Common myeloid progenitor, CD34-positive (primary cell): Measurements from ENCODE around the gene TMEM242.
"Not testable (repeated sequence)": the region's sequence is repeated elsewhere in the genome, so short reads cannot be mapped to it uniquely, and the experiment has no call there.

Experiments used
- CTCF ChIA-PET: fragments of 350-600 bp; sonication (Branson Sonifier 250); formaldehyde crosslinking; loops from one replicate; lab custom pipeline; 2021; ENCODE audit warnings: antibody characterized with exemption; lab: Charles Lee
- POLR2A ChIA-PET: fragments of 350-600 bp; sonication (Branson Sonifier 250); formaldehyde crosslinking; loops from one replicate; lab custom pipeline; 2021; ENCODE audit warnings: antibody characterized with exemption; lab: Charles Lee
- DNase-seq, 3 donors: peaks; one replicate each; pipeline versions ENCODE4 v3.0.0 to v3.0.0-alpha.2; 2013
- H3K27ac ChIP-seq, 2 experiments: 1 replicate in 1 of 2; 2 replicates in 1 of 2; pipeline ENCODE4 v1.7.0; 2013; ENCODE audit warnings: inconsistent platforms in 2 of 2, low read length in 2 of 2, mild to moderate bottlenecking in 2 of 2, low read depth in 1 of 2, moderate library complexity in 1 of 2; ENCODE audit not compliant: severe bottlenecking in 2 of 2, insufficient read depth in 1 of 2, poor library complexity in 1 of 2
- H3K27me3 ChIP-seq, 5 experiments: replicated peaks in 2 of 5; 1 replicate in 3 of 5; 2 replicates in 2 of 5; pipeline versions ENCODE4 v1.6.1 to v1.7.0; 2013; ENCODE audit warnings: low read length in 4 of 5, mild to moderate bottlenecking in 2 of 5, moderate library complexity in 2 of 5, inconsistent platforms in 1 of 5; ENCODE audit not compliant: insufficient read depth in 5 of 5, control insufficient read depth in 4 of 5
- H3K36me3 ChIP-seq, 4 experiments: 1 replicate in 2 of 4; 2 replicates in 2 of 4; pipeline versions ENCODE4 v1.6.1 to v1.7.0; 2013; ENCODE audit warnings: low read length in 3 of 4, control low read depth in 1 of 4, mild to moderate bottlenecking in 1 of 4; ENCODE audit not compliant: control insufficient read depth in 4 of 4, insufficient read depth in 4 of 4
- H3K4me1 ChIP-seq, 4 experiments: 1 replicate in 3 of 4; 2 replicates in 1 of 4; pipeline versions ENCODE4 v1.6.1 to v1.7.1; 2013; ENCODE audit warnings: low read length in 3 of 4, mild to moderate bottlenecking in 3 of 4, control low read depth in 1 of 4, inconsistent platforms in 1 of 4, moderate library complexity in 1 of 4; ENCODE audit not compliant: control insufficient read depth in 4 of 4, insufficient read depth in 4 of 4; ENCODE audit errors: control extremely low read depth in 1 of 4
- H3K4me3 ChIP-seq, 7 experiments: 1 replicate in 4 of 7; 2 replicates in 3 of 7; pipeline versions ENCODE4 v1.5.1 to v1.7.0; 2013; ENCODE audit warnings: mild to moderate bottlenecking in 7 of 7, low read length in 6 of 7, moderate library complexity in 6 of 7, inconsistent platforms in 2 of 7, low read depth in 2 of 7, control low read depth in 1 of 7; ENCODE audit not compliant: insufficient read depth in 4 of 7, control insufficient read depth in 1 of 7; ENCODE audit errors: extremely low read depth in 1 of 7
- H3K9me3 ChIP-seq, 5 experiments: 1 replicate in 4 of 5; 2 replicates in 1 of 5; pipeline versions ENCODE4 v1.6.1 to v1.7.1; 2013; ENCODE audit warnings: low read length in 4 of 5, mild to moderate bottlenecking in 2 of 5, inconsistent platforms in 1 of 5, low read depth in 1 of 5, moderate library complexity in 1 of 5; ENCODE audit not compliant: control insufficient read depth in 4 of 5, insufficient read depth in 2 of 5; ENCODE audit errors: control extremely low read depth in 1 of 5
- WGBS: methylation state at CpG from one replicate; pipeline ENCODE4 v1.1.5; 2013; ENCODE audit not compliant: insufficient coverage; 5-methylcytosine and 5-hydroxymethylcytosine counted together

Gene TMEM242

DNA sequence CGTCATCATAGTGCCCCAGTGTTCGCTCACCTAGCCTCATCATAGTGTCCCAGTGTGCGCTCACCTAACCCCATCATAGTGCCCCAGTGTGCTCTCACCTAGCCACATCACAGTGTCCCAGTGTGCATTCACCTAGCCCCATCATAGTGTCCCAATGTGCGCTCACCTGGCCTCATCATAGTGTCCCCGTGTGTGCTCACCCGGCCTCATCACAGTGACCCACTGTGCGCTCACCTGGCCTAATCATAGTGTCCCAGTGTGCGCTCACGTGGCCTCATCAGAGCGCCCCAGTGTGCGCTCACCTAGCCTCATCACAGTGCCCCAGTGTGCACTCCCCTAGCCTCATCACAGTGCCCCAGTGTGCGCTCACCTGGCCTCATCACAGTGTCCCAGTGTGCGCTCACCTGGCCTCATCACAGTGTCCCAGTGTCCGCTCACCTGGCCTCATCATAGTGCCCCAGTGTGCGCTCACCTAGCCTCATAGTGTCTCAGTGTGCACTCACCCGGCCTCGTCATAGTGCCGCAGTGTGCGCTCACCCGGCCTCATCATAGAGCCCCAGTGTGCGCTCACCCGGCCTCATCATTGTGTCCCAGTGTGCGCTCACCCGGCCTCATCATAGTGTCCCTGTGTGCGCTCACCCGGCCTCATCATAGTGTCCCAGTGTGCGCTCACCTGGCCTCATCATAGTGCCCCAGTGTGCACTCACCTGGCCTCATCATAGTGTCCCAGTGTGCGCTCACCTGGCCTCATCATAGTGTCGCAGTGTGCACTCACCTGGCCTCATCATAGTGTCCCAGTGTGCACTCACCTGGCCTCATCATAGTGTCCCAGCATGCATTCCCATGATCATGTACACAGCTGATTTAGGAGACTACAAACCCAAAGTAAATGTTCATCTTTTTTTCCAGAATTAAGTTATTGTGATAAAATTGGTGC lies 9.5 kb downstream of the TMEM242 start:
- ChIA-PET CTCF (interaction anchor here (1.0 to 3.1 kb wide), 13 partner anchors 11 to 357 kb away, joined by 3 to 21 read pairs (median 5); partner anchors contain the start of gene TMEM242), POLR2A (interaction anchor here (1.0 kb wide), 1 partner anchor 300 kb away, joined by 3 read pairs; no protein-coding TSS in a partner anchor)
- 93% methylated on average over 29 of the region's 29 CpGs for WGBS
- no peak overlapping the region for H3K27ac ChIP-seq
- H3K36me3 ChIP-seq: peaks cover 9 to 33% (median 31%) of the 10 kb centered on the region in 4 experiments
- no peak for DNase-seq
- H3K9me3 ChIP-seq: no peaks in the 10 kb centered on the region
- peaks cover 0 to 20% (median 8%) of the 10 kb centered on the region in 4 experiments for H3K4me1 ChIP-seq
- no peak overlapping the region for H3K4me3 ChIP-seq
- H3K27me3 ChIP-seq: no peaks in the 10 kb centered on the region

DNA sequence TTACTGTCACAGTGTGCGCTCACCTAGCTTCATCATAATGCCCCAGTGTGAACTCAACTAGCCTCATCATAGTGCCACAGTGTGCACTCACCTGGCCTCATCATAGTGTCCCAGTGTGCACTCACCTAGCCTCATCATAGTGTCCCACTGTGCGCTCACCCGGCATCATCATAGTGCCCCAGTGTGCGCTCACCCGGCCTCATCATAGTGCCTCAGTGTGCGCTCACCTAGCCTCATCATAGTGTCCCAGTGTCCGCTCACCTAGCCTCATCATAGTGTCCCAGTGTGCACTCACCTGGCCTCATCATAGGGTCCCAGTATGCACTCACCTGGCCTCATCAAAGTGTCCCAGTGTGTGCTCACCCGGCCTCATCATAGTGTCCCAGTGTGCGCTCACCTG lies 10.6 kb downstream of the TMEM242 start:
- Histone ChIP-seq H3K4me3 (no peak overlapping the region), H3K27me3 (no peaks in the 10 kb centered on the region), H3K4me1 (peaks cover 0 to 19% (median 9%) of the 10 kb centered on the region in 4 experiments), H3K9me3 (no peaks in the 10 kb centered on the region), H3K36me3 (peaks cover 4 to 27% (median 25%) of the 10 kb centered on the region in 4 experiments), H3K27ac (no peak overlapping the region)
- POLR2A ChIA-PET: no interaction called here
- CTCF ChIA-PET: no interaction called here
- no peak for DNase-seq
- WGBS: 86% methylated on average over 9 of the region's 9 CpGs

DNA sequence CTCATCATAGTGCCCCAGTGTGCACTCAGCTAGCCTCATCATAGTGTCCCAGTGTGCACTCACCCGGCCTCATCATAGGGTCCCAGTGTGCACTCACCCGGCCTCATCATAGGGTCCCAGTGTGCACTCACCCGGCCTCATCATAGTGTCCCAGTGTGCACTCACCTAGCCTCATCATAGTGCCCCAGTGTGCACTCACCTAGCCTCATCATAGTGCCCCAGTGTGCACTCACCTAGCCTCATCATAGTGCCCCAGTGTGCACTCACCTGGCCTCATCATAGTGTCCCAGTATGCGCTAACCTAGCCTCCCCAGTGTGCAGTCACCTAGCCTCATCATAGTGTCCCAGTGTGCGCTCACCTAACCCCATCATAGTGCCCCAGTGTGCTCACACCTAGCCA lies 12.6 kb downstream of the TMEM242 start:
- peaks cover 7 to 21% (median 13%) of the 10 kb centered on the region in 4 experiments for H3K4me1 ChIP-seq
- 90% methylated on average over 4 of the region's 5 CpGs for WGBS
- CTCF ChIA-PET, H3K9me3 ChIP-seq, H3K27ac ChIP-seq, H3K27me3 ChIP-seq, POLR2A ChIA-PET, H3K4me3 ChIP-seq, DNase-seq: not testable (repeated sequence)
- peaks cover 2 to 27% (median 22%) of the 10 kb centered on the region in 4 experiments for H3K36me3 ChIP-seq

DNA sequence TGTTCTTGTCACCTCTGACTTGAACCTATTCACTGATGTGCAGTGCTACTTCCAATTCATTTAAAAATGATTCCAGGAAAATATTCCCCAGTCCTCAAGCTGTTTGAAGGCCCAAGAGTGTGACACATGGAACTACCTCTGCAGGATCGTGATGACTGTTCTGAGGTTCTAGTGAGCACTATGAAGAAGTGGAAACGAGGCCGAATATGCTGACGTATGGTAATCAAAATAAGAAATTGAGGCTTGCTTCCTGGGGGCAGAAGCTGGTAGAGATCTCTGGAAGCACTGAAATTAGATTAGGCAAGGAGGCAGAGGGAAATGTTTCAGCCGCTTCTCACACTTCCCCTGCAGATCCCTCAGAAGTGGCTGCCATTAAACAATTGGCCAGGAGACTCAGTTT lies 15.7 kb downstream of the TMEM242 start:
- WGBS: 100% methylated on average over 5 of the region's 5 CpGs

DNA sequence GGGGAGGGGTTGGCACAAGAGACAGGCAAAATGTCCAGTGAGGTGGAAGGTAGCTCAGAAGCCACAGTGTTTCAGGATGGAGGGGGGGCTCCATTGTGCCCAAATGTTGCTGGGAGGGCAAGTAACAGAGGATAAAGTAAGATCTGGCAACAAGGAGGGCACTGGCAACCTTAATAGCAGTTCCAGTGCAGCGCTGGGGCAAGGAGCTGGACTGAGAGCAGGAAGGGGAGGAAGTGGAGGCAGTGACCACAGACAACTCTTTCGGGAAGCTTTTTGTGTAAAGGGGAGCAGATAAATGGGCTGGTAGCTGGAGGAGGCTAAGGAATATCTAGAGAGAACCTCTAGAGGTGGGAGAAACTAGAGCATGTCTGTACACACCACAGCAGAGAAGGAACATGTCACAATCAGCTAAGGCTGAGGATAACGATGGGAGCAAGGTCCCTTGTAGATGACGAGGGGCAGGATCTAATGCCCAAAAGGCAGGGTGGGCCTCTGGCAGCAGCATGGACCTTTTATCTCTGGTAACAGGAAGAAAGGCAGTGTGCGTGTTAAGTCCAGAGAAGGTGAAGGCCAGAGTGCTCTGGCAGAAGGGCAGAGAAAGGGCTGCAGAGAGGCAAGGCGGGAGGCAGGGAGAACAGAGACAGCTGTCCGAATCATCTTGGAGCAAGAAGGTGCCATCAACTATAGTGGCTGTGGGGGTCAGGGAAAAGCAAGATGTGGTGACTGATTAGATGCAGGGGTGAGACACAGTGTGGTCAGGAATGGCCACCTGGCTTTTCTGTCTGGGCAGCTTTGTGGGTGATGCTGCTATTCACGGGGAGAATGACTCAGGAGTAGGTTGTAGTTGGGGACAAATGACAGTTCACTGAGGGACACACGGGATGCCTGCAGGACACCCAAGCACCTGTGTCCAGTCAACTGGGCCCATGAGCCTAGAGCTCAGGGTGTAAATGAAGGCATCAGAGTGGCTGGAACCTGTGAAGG lies 17.4 kb downstream of the TMEM242 start:
- 50% methylated on average over 9 of the region's 9 CpGs for WGBS
- peaks cover 0 to 6% (median 4%) of the 10 kb centered on the region in 4 experiments for H3K36me3 ChIP-seq
- ChIA-PET CTCF (interaction anchor here (3.0 kb wide), 1 partner anchor 31 kb away, joined by 9 read pairs; no protein-coding TSS in a partner anchor), POLR2A (no interaction called here)
- no peak overlapping the region for H3K27ac ChIP-seq
- peaks cover 16 to 54% (median 26%) of the 10 kb centered on the region in 4 experiments for H3K4me1 ChIP-seq
- peak in 2 of 3 donors; percentile 34 to 35 for DNase-seq
- peak overlapping the region in 4 of 7 experiments; percentile 19 to 51 (median 38) for H3K4me3 ChIP-seq
- H3K27me3 ChIP-seq: no peaks in the 10 kb centered on the region
- H3K9me3 ChIP-seq: no peaks in the 10 kb centered on the region

More for the DNA sequence above, 15.7 kb downstream of the TMEM242 start:
- peaks cover 0 to 10% (median 7%) of the 10 kb centered on the region in 4 experiments for H3K36me3 ChIP-seq
- no peak overlapping the region for H3K4me3 ChIP-seq
- DNase-seq: no peak
- peaks cover 16 to 51% (median 26%) of the 10 kb centered on the region in 4 experiments for H3K4me1 ChIP-seq
- H3K9me3 ChIP-seq: no peaks in the 10 kb centered on the region
- ChIA-PET POLR2A (no interaction called here), CTCF (interaction anchor here (3.0 kb wide), 1 partner anchor 33 kb away, joined by 9 read pairs; no protein-coding TSS in a partner anchor)
- no peak overlapping the region for H3K27ac ChIP-seq
- no peaks in the 10 kb centered on the region for H3K27me3 ChIP-seq

DNA sequence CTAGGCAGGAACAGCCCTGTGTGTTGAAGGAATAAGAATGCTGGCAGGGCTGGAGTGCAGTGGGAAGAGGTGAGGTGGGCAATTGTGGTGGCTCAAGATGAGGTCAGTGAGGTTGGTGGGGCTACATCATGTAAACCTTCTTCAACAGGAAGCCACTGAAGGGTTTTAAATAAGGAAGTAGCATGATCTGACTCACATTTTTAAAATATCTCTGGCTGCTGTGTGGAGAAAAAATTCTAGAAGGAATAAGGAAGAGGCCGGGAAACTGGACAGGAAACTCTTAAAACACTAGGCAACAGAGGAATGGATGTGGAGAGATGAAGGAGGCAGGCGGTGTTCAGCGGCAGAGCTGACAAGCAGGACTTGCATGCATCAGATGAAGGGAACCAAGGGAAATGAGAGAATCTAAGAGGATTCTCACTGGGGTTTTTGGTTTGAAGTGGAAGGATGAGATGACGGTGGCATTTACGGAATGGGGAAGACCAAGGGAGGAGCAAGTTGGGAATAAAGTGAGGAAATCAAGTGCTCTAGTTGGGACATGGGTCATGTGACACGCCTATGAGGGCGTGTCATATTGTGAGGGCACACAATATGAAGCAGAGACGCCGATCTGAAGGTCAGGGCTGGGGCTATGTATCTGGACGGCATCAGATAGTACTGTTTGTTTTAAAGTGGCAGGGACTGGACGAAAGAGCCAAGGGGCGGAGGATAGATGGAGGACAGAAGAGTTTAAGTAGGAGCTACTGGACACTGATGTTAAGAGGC lies 18.2 kb downstream of the TMEM242 start:
- peak overlapping the region in 1 of 2 experiments; percentile 25 for H3K27ac ChIP-seq
- 47% methylated on average over 11 of the region's 12 CpGs for WGBS
- DNase-seq: peak; percentile 45 to 87 (median 82)
- no peaks in the 10 kb centered on the region for H3K27me3 ChIP-seq
- peak overlapping the region in 4 of 7 experiments; percentile 19 to 51 (median 38) for H3K4me3 ChIP-seq
- ChIA-PET POLR2A (no interaction called here), CTCF (interaction anchor here (3.0 kb wide), 1 partner anchor 30 kb away, joined by 9 read pairs; no protein-coding TSS in a partner anchor)
- H3K36me3 ChIP-seq: peaks cover 0 to 3% (median under 1%) of the 10 kb centered on the region in 4 experiments
- no peaks in the 10 kb centered on the region for H3K9me3 ChIP-seq
- H3K4me1 ChIP-seq: peaks cover 16 to 54% (median 26%) of the 10 kb centered on the region in 4 experiments
